Activated CD8-positive, alpha-beta T cell treated with anti-CD3 and anti-CD28 coated beads for 36 hours (primary cell): ENCODE data around the gene TSPAN1. TPM values are rescaled to one million over a fixed set of nuclear protein-coding genes. Genes with fewer than 3 reads are reported as not detected.

Experiments used
- ATAC-seq: fragments of 200-7000 bp; cut with Tn5 transposase; one replicate; pipeline ENCODE4 v1.10.0; 2021; ENCODE audit warnings: mild to moderate bottlenecking, moderate library complexity
- CTCF ChIA-PET: fragments of 350-600 bp; sonication (Branson Sonifier 250); formaldehyde crosslinking; loops from one replicate; lab custom pipeline; 2021; ENCODE audit warnings: antibody characterized with exemption; lab: Charles Lee
- POLR2A ChIA-PET: fragments of 350-600 bp; sonication (Branson Sonifier 250); formaldehyde crosslinking; loops from one replicate; lab custom pipeline; 2021; ENCODE audit warnings: antibody characterized with exemption; lab: Charles Lee
- DNase-seq: peaks from one replicate; pipeline ENCODE4 v3.0.0-alpha.2; 2020
- H3K27ac Mint-ChIP-seq: one replicate; pipeline ENCODE4 v1.8.0; 2021; ENCODE audit warnings: mild to moderate bottlenecking, mixed read lengths
- H3K27me3 Mint-ChIP-seq: one replicate; pipeline ENCODE4 v1.8.0; 2021; ENCODE audit warnings: mixed read lengths
- H3K36me3 Mint-ChIP-seq: one replicate; pipeline ENCODE4 v1.8.0; 2021; ENCODE audit warnings: low read depth, mixed read lengths
- H3K4me1 Mint-ChIP-seq: one replicate; pipeline ENCODE4 v1.8.0; 2021; ENCODE audit warnings: low read depth, mixed read lengths
- H3K4me3 Mint-ChIP-seq: one replicate; pipeline ENCODE4 v1.8.0; 2021; ENCODE audit warnings: mild to moderate bottlenecking, moderate library complexity, mixed read lengths
- H3K9me3 Mint-ChIP-seq: one replicate; pipeline ENCODE4 v1.8.0; 2021; ENCODE audit warnings: mixed read lengths
- CTCF ChIP-seq: fragments of 200-600 bp; IDR thresholded peaks from one replicate; pipeline ENCODE4 v1.8.0; 2022; ENCODE audit warnings: antibody characterized with exemption, mild to moderate bottlenecking
- intact Hi-C: fragments of 100-400 bp; cut with micrococcal nuclease; formaldehyde crosslinking; loops from one replicate; pipeline ENCODE4 v1.10.0; 2022
- total RNA-seq, 2 experiments: library from RNA; stranded (reverse); gene quantifications; one replicate each; pipeline ENCODE4 v1.2.3, GENCODE V29; 2021

TSPAN1 gene
- total RNA-seq, 2 experiments from 2014 or later, result not detected

GRCh38 chr1:46134660-46135331 is 40.1 kb upstream of the TSPAN1 start:
- Mint-ChIP-seq H3K9me3 (no peaks in the 10 kb centered on the region), H3K27ac (no peak overlapping the region), H3K27me3 (peaks cover 41% of the 10 kb centered on the region), H3K36me3 (peaks cover 2% of the 10 kb centered on the region), H3K4me1 (peaks cover 27% of the 10 kb centered on the region), H3K4me3 (no peak overlapping the region)
- CTCF ChIA-PET, result interaction anchor here (0.9 to 1.4 kb wide), 3 partner anchors 47 to 110 kb away, joined by 3 to 5 read pairs (median 3); no protein-coding TSS in a partner anchor
- POLR2A ChIA-PET, result no interaction called here
- no peak for TF ChIP-seq CTCF
- intact Hi-C loops, result no loop called here
- ATAC-seq, result no peak
- DNase-seq, result peak; percentile 10

GRCh38 chr1:46136711-46137110 is 38.2 kb upstream of the TSPAN1 start:
- ATAC-seq (no peak), DNase-seq (no peak)
- intact Hi-C loops, result no loop called here
- Mint-ChIP-seq H3K4me3 (no peak overlapping the region), H3K4me1 (peaks cover 18% of the 10 kb centered on the region), H3K27me3 (peaks cover 27% of the 10 kb centered on the region), H3K9me3 (no peaks in the 10 kb centered on the region), H3K27ac (no peak overlapping the region), H3K36me3 (peaks cover 2% of the 10 kb centered on the region)
- TF ChIP-seq CTCF, result no peak
- ChIA-PET CTCF (no interaction called here), POLR2A (no interaction called here)

DNA sequence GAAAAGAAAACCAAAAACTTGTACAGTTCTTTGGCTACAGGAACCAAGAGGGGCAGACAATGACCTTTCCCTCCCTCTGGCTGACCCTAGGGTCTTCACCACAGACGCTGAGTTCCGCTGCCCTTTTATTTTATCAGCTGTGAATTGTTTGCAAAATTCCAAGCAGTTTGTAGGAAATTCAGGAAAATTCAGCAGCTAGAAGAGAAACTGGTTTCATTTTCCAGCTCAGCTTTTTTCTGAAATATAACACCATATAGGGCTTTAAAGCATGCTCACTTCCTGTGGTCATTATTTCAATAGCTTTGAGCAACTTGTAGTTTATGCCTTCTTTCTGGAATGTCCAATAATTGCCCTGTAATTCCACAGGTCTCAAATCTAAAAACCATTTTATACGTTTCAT is 37.0 kb upstream of the TSPAN1 start:
- H3K27me3 Mint-ChIP-seq, result peaks cover 20% of the 10 kb centered on the region
- H3K4me1 Mint-ChIP-seq, result peaks cover 11% of the 10 kb centered on the region
- H3K27ac Mint-ChIP-seq, result no peak overlapping the region
- intact Hi-C loops, result no loop called here
- no peak for DNase-seq
- no peak for ATAC-seq
- CTCF ChIA-PET, result interaction anchor here (1.3 to 1.4 kb wide), 2 partner anchors 14 to 86 kb away, joined by 4 to 5 read pairs; no protein-coding TSS in a partner anchor
- no peaks in the 10 kb centered on the region for H3K9me3 Mint-ChIP-seq
- POLR2A ChIA-PET, result no interaction called here
- H3K36me3 Mint-ChIP-seq, result no peaks in the 10 kb centered on the region
- no peak overlapping the region for H3K4me3 Mint-ChIP-seq
- no peak for TF ChIP-seq CTCF

DNA sequence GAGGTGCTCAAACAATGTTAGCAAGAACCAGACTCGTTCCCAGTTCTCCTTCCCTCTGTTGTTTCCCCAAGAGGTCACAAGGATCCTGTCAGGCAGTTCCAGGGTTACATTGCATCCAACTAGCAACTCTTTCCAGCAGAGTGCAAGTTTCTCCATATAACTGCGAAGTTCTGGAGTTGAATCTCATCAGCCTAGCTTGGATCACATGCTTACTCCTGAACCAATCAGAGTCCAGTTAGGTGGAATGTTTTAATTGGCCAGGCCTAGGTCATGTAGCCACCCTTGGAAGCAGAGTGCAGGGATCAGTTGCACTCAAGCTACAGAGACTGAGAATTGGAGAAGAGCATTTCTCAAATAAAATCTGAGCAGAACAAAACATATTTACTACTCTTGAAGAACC is 26.6 kb upstream of the TSPAN1 start:
- intact Hi-C loops, result no loop called here
- ATAC-seq (no peak), DNase-seq (no peak)
- no peaks in the 10 kb centered on the region for H3K4me1 Mint-ChIP-seq
- no peaks in the 10 kb centered on the region for H3K9me3 Mint-ChIP-seq
- POLR2A ChIA-PET, result no interaction called here
- H3K4me3 Mint-ChIP-seq, result no peak overlapping the region
- H3K27me3 Mint-ChIP-seq, result no peaks in the 10 kb centered on the region
- TF ChIP-seq CTCF, result no peak
- H3K27ac Mint-ChIP-seq, result no peak overlapping the region
- no peaks in the 10 kb centered on the region for H3K36me3 Mint-ChIP-seq
- CTCF ChIA-PET, result interaction anchor here (0.9 kb wide), 1 partner anchor 58 kb away, joined by 4 read pairs; no protein-coding TSS in a partner anchor

DNA sequence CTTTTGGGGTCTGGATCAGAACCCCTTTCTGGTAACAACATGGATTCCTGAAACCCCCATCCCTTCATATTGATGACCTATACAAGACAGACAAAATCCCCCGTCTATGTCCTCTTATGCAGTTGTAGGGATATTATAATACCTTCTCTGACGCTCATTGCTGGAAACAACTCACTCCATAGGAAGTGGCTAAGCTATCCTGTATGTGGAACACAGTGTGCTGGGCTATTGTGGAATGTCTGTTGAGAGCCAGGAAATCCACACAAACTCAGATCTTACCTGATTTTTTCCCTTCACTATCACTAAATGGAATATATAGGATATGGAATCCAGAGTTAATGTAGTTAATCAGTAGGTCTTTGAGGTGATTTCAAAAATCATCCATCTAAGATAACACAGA is 24.8 kb upstream of the TSPAN1 start:
- POLR2A ChIA-PET, result no interaction called here
- Mint-ChIP-seq H3K27ac (no peak overlapping the region), H3K9me3 (no peaks in the 10 kb centered on the region), H3K4me1 (no peaks in the 10 kb centered on the region), H3K4me3 (no peak overlapping the region), H3K36me3 (no peaks in the 10 kb centered on the region), H3K27me3 (no peaks in the 10 kb centered on the region)
- intact Hi-C loops, result no loop called here
- ATAC-seq (no peak), DNase-seq (no peak)
- CTCF ChIA-PET, result interaction anchor here (0.7 to 1.6 kb wide), 2 partner anchors 10 to 95 kb away, joined by 3 to 4 read pairs; no protein-coding TSS in a partner anchor
- no peak for TF ChIP-seq CTCF
